SK-N-SH (cell line): ENCODE data around the gene ANKRD65. TPM values are rescaled to one million over a fixed set of nuclear protein-coding genes. Genes with fewer than 3 reads are reported as not detected.
"Not testable (repeated sequence)": the region's sequence is repeated elsewhere in the genome, so short reads cannot be mapped to it uniquely, and the experiment has no call there.

Experiments used
- CTCF ChIA-PET: fragments of 300-600, 350-600 bp; formaldehyde crosslinking; extraction: SDS; loops from one replicate; lab custom pipeline; 2021; lab: Yijun Ruan, JAX
- POLR2A ChIA-PET: fragments of 350-600 bp; sonication (Branson Sonifier 250); formaldehyde crosslinking; extraction: SDS; loops from one replicate; lab custom pipeline; 2020; ENCODE audit warnings: antibody characterized with exemption, inconsistent platforms; lab: Yijun Ruan, JAX
- DNase-seq: peaks from one replicate; pipeline ENCODE4 v3.0.0; 2012
- H2AFZ ChIP-seq: fragments of 200-600 bp; sonication (generic); 2 replicates; pipeline ENCODE4 v1.8.1; 2016; ENCODE audit warnings: antibody characterized with exemption, mild to moderate bottlenecking, low read depth
- H3F3A ChIP-seq: fragments of 200-600 bp; sonication (generic); replicated peaks from 2 replicates; pipeline ENCODE3; 2016; ENCODE audit warnings: antibody characterized with exemption, mild to moderate bottlenecking; ENCODE audit not compliant: insufficient read depth
- H3K27ac ChIP-seq, 2 experiments: fragments of 200-500 bp in 1 of 2; fragments of 200-600 bp in 1 of 2; sonication (Bioruptor generic) in 1 of 2; sonication (generic), shearing (Covaris generic) in 1 of 2; 2 replicates each; pipeline versions ENCODE4 v1.5.1 to v1.6.1; 2014 to 2016; ENCODE audit warnings: low read depth in 2 of 2, inconsistent platforms in 1 of 2, low read length in 1 of 2, mild to moderate bottlenecking in 1 of 2, mixed read lengths in 1 of 2
- H3K27me3 ChIP-seq: fragments of 200-600 bp; sonication (generic), shearing (Covaris generic); 2 replicates; pipeline ENCODE4 v1.6.1; 2016; ENCODE audit warnings: mixed run types; ENCODE audit not compliant: insufficient read depth
- H3K36me3 ChIP-seq, 2 experiments: fragments of 200-500 bp in 1 of 2; fragments of 200-600 bp in 1 of 2; sonication (Bioruptor generic) in 1 of 2; sonication (generic) in 1 of 2; replicated peaks in 1 of 2; 2 replicates each; pipeline versions ENCODE3 to v1.5.1; 2014 to 2016; ENCODE audit warnings: low read length in 1 of 2, mild to moderate bottlenecking in 1 of 2; ENCODE audit not compliant: insufficient read depth in 2 of 2, control insufficient read depth in 1 of 2
- H3K4me1 ChIP-seq, 2 experiments: fragments of 200-500 bp in 1 of 2; fragments of 200-600 bp in 1 of 2; sonication (Bioruptor generic) in 1 of 2; sonication (generic), shearing (Covaris generic) in 1 of 2; 2 replicates each; pipeline versions ENCODE4 v1.5.1 to v1.6.1; 2014 to 2016; ENCODE audit warnings: low read depth in 1 of 2, low read length in 1 of 2, mixed run types in 1 of 2; ENCODE audit not compliant: insufficient read depth in 2 of 2, control insufficient read depth in 1 of 2
- H3K4me2 ChIP-seq: fragments of 200-600 bp; sonication (generic), shearing (Covaris generic); 2 replicates; pipeline ENCODE4 v1.6.1; 2017; ENCODE audit warnings: mixed run types
- H3K4me3 ChIP-seq, 2 experiments: fragments of 200-500 bp in 1 of 2; fragments of 200-600 bp in 1 of 2; sonication (Bioruptor generic) in 1 of 2; sonication (generic), shearing (Covaris generic) in 1 of 2; 2 replicates each; pipeline versions ENCODE4 v1.5.1 to v1.8.1; 2014 to 2016; ENCODE audit warnings: low read depth in 2 of 2, inconsistent platforms in 1 of 2, low read length in 1 of 2, mild to moderate bottlenecking in 1 of 2, mixed read lengths in 1 of 2, moderate library complexity in 1 of 2
- H3K79me2 ChIP-seq: fragments of 200-600 bp; sonication (generic); 2 replicates; pipeline ENCODE4 v1.8.1; 2017; ENCODE audit warnings: mild to moderate bottlenecking; ENCODE audit not compliant: insufficient read depth
- H3K9ac ChIP-seq: fragments of 200-600 bp; sonication (generic); 2 replicates; pipeline ENCODE4 v1.6.1; 2017; ENCODE audit warnings: mixed run types
- H3K9me2 ChIP-seq: fragments of 200-600 bp; sonication (generic); 2 replicates; pipeline ENCODE4 v1.6.1; 2017; ENCODE audit warnings: mixed run types
- H3K9me3 ChIP-seq: fragments of 200-600 bp; sonication (generic); 2 replicates; pipeline ENCODE4 v1.6.1; 2017; ENCODE audit warnings: mixed run types, mild to moderate bottlenecking, moderate library complexity
- H4K20me1 ChIP-seq: fragments of 200-600 bp; sonication (generic); 2 replicates; pipeline ENCODE4 v1.6.1; 2017; ENCODE audit warnings: mild to moderate bottlenecking, mixed run types; ENCODE audit not compliant: insufficient read depth
- EP300 ChIP-seq, 2 experiments: IDR thresholded peaks; 2 replicates each; pipeline versions ENCODE4 v1.4.0 to v1.6.1; 2012; ENCODE audit warnings: borderline replicate concordance in 1 of 2, low read depth in 1 of 2, low read length in 1 of 2
- FOSL2 ChIP-seq: IDR thresholded peaks from 2 replicates; pipeline ENCODE4 v1.4.0; 2012; ENCODE audit warnings: low read depth, mild to moderate bottlenecking, moderate library complexity, borderline replicate concordance
- FOXJ3 ChIP-seq: sonication (generic); formaldehyde crosslinking; IDR thresholded peaks from 2 replicates; pipeline ENCODE4 v1.5.1; 2020; ENCODE audit warnings: mild to moderate bottlenecking, missing genetic modification reagents
- GABPA ChIP-seq: IDR thresholded peaks from 2 replicates; pipeline ENCODE4 v1.4.0; 2012; ENCODE audit warnings: low read depth, mild to moderate bottlenecking
- GATA2 ChIP-seq: sonication (generic); formaldehyde crosslinking; IDR thresholded peaks from 2 replicates; pipeline ENCODE4 v1.5.0; 2020; ENCODE audit warnings: mild to moderate bottlenecking, missing genetic modification reagents
- MAX ChIP-seq: IDR thresholded peaks from 2 replicates; pipeline ENCODE4 v1.4.0; 2012; ENCODE audit warnings: low read depth
- MEF2A ChIP-seq: IDR thresholded peaks from 2 replicates; pipeline ENCODE4 v1.4.0; 2012; ENCODE audit warnings: low read depth, borderline replicate concordance
- MXI1 ChIP-seq: IDR thresholded peaks from 2 replicates; pipeline ENCODE4 v1.6.1; 2012; ENCODE audit warnings: mild to moderate bottlenecking, low read depth, low read length, improper control_type of control experiment
- NFIC ChIP-seq: IDR thresholded peaks from 2 replicates; pipeline ENCODE4 v1.4.0; 2012; ENCODE audit warnings: borderline replicate concordance
- POLR2AphosphoS5 ChIP-seq: IDR thresholded peaks from 2 replicates; pipeline ENCODE4 v1.6.1; 2012; ENCODE audit warnings: low read depth, low read length
- SMC3 ChIP-seq: IDR thresholded peaks from 2 replicates; pipeline ENCODE4 v1.6.1; 2012; ENCODE audit warnings: low read depth, low read length, improper control_type of control experiment
- TAF1 ChIP-seq: IDR thresholded peaks from 2 replicates; pipeline ENCODE4 v1.6.1; 2012; ENCODE audit warnings: low read depth, mild to moderate bottlenecking, low read length, moderate library complexity, borderline replicate concordance
- YY1 ChIP-seq: IDR thresholded peaks from 2 replicates; pipeline ENCODE4 v1.4.0; 2012; ENCODE audit warnings: low read depth, mild to moderate bottlenecking
- WGBS: methylation state at CpG from one replicate; pipeline ENCODE4 v1.1.6; 2017; ENCODE audit warnings: low lambda C conversion rate; 5-methylcytosine and 5-hydroxymethylcytosine counted together
- polyA plus RNA-seq, 3 experiments: library from polyadenylated mRNA; depleted of rRNA; stranded (reverse); fragments of >200 nt; gene quantifications; 2 replicates each; pipeline ENCODE4 v1.2.3, GENCODE V29; 2012
- TF ChIP-seq, protein P1 (sequence below): IDR thresholded peaks from 2 replicates; pipeline ENCODE4 v1.4.0; 2012; ENCODE audit warnings: low read depth, borderline replicate concordance
- TF ChIP-seq, protein P2 (sequence below): fragments of 200-600 bp; sonication (generic); IDR thresholded peaks from 2 replicates; pipeline ENCODE4 v1.6.1; 2017; ENCODE audit warnings: antibody characterized with exemption, mild to moderate bottlenecking, moderate library complexity

ANKRD65 gene
- polyA plus RNA-seq, 1 of the 3 experiments (the other 2 are of a cell fraction) = 0.07 TPM

GRCh38 chr1:1415751-1416150 lies 5.3 kb downstream of the ANKRD65 start:
- Histone ChIP-seq H3K9me2 (no peaks in the 10 kb centered on the region), H2AFZ (no peak overlapping the region), H3K9ac (no peak overlapping the region), H3K27ac (no peak overlapping the region), H3K79me2 (no peaks in the 10 kb centered on the region), H3K4me3 (no peak overlapping the region), H4K20me1 (no peaks in the 10 kb centered on the region), H3K36me3 (no peaks in the 10 kb centered on the region), H3K9me3 (no peaks in the 10 kb centered on the region), H3K4me1 (no peaks in the 10 kb centered on the region; a peak in 1 of 4 replicates), H3K4me2 (no peak overlapping the region), H3F3A (no peaks in the 10 kb centered on the region), H3K27me3 (no peaks in the 10 kb centered on the region)
- ChIA-PET CTCF (interaction anchor here (0.9 to 1.3 kb wide), 3 partner anchors 13 to 26 kb away, joined by 3 to 4 read pairs (median 3); partner anchors contain the start of gene CCNL2), POLR2A (interaction anchor here (1.0 kb wide), 1 partner anchor 8 kb away, joined by 3 read pairs; no protein-coding TSS in a partner anchor)
- DNase-seq = no peak
- 75% methylated on average over 13 of the region's 13 CpGs for WGBS
- TF ChIP-seq EP300 (IDR thresholded peaks at IDR 0.05; ENCODE audit: borderline replicate concordance in 1 of 2, low read depth in 1 of 2, low read length in 1 of 2) (no peak), MAX (no peak), NFIC (no peak), FOSL2 (no peak), MEF2A (no peak), GATA2 (CRISPR knock-in tag) (no peak), MXI1 (no peak), FOXJ3 (CRISPR knock-in tag) (no peak), POLR2AphosphoS5 (no peak), YY1 (no peak), TAF1 (no peak), SMC3 (no peak), GABPA (no peak)
- TF ChIP-seq, protein P1, sequence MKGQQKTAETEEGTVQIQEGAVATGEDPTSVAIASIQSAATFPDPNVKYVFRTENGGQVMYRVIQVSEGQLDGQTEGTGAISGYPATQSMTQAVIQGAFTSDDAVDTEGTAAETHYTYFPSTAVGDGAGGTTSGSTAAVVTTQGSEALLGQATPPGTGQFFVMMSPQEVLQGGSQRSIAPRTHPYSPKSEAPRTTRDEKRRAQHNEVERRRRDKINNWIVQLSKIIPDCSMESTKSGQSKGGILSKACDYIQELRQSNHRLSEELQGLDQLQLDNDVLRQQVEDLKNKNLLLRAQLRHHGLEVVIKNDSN = no peak
- TF ChIP-seq, protein P2, sequence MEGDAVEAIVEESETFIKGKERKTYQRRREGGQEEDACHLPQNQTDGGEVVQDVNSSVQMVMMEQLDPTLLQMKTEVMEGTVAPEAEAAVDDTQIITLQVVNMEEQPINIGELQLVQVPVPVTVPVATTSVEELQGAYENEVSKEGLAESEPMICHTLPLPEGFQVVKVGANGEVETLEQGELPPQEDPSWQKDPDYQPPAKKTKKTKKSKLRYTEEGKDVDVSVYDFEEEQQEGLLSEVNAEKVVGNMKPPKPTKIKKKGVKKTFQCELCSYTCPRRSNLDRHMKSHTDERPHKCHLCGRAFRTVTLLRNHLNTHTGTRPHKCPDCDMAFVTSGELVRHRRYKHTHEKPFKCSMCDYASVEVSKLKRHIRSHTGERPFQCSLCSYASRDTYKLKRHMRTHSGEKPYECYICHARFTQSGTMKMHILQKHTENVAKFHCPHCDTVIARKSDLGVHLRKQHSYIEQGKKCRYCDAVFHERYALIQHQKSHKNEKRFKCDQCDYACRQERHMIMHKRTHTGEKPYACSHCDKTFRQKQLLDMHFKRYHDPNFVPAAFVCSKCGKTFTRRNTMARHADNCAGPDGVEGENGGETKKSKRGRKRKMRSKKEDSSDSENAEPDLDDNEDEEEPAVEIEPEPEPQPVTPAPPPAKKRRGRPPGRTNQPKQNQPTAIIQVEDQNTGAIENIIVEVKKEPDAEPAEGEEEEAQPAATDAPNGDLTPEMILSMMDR = no peak

GRCh38 chr1:1412311-1412902 lies 8.7 kb downstream of the ANKRD65 start:
- CTCF ChIA-PET = interaction anchor here (0.9 to 1.6 kb wide), 2 partner anchors 40 to 93 kb away, joined by 4 read pairs; no protein-coding TSS in a partner anchor
- DNase-seq, H3K4me1 ChIP-seq, H4K20me1 ChIP-seq, H3K27me3 ChIP-seq, POLR2A ChIA-PET, H3K9me2 ChIP-seq, H3K9ac ChIP-seq, H3K36me3 ChIP-seq, H3F3A ChIP-seq, H2AFZ ChIP-seq, H3K27ac ChIP-seq, H3K4me2 ChIP-seq, H3K4me3 ChIP-seq, H3K9me3 ChIP-seq: not testable (repeated sequence)
- H3K79me2 ChIP-seq = peaks cover 26% of the 10 kb centered on the region
- WGBS = 89% methylated on average over 11 of the region's 11 CpGs
